ENCODE measurements around the gene ASB18.

ASB18 gene

DNA sequence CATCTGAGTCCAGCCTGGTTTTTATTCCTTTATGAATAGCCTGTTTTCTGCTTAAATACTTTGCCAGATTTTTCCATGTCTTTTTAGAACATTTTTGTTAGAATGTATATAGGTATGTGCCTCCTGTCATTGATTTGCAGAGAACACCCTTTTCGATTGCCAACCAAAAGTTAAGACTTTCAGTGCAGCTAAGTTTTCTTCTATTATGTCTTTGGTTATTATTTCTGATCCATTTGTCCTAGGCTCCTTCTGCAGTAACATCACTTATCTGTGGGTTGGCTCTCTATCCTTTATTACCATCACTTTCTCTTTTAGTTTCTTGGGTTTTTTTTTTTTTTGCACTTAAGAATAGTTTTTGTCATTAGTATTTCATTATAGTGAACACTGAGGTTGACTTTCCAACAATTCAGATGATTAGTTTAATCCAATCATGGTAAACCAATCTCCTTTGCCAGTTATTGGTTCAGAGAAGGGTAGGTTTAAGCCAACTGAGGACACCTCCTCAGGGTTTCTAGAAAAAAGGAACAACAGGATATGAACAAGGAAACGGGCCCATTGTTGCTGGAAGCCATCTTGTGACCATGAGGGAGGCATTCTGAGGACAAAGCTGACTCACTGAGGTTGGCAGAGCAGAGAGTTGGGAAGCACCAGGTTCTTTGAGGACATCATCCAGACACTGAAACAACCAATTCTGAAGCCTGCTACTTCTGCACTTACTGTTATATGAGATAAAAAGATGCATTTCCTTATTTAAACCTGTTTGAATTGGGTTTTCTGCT is 58.1 kb downstream of the ASB18 start:
- DNase-seq = no peak

DNA sequence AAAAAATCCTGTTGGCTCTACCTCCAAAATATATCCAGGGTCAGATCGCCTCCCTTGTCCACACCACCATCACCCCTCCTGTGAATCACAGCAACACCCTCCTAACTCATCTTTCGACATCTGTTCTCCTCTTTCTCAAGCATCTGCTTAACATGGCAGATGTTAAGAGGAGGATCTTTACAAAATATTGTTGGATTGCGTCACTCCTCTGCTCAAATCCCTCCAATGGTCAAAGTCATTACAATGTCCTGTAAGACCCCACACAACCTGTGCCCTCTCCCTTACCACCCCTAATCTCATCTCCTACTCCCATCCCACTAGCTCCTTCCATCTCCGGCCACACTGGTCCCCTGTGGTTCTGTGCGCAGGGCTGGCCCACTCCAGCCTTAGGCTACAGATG is 59.3 kb downstream of the ASB18 start:
- no peak for DNase-seq

DNA sequence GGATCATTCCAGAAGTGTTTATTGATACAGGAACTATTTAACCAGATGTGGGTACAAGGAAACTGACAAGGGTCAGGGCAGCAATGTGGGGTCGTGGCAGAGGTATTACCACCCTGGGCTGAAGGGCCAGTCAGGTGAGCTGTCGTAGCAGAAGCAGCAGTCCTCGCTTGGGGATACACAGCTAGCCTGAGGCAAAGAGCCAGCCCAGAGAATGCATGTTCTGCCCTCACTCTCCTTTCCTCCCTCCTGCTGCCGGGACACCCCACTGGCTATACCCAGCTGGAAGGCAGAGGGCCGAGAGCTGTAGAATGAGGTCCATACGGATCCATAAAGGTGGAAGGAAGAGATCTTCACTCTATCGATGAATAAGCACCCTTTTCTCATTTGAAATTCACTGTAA is 63.8 kb downstream of the ASB18 start:
- DNase-seq = no peak

DNA sequence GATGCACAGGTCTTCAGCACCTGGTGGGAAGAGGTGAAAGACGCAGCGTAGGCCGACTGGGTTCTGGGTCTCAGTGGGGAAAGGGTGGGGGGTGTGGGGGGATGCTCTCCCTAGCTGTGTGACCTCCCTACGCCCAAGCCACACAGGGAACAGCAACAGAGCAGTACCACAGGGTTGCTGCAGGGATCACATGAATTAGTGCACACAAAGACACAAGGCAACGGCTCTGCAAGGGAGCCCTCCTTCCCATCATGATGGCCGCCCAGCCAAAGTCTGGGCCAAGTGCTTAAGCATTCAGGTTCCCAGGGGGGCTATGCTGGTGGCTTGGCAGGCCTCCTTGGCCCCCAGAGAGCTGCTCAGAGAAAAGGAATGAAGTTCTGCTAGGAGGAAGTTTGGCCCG is 67.8 kb downstream of the ASB18 start:
- no peak for DNase-seq

DNA sequence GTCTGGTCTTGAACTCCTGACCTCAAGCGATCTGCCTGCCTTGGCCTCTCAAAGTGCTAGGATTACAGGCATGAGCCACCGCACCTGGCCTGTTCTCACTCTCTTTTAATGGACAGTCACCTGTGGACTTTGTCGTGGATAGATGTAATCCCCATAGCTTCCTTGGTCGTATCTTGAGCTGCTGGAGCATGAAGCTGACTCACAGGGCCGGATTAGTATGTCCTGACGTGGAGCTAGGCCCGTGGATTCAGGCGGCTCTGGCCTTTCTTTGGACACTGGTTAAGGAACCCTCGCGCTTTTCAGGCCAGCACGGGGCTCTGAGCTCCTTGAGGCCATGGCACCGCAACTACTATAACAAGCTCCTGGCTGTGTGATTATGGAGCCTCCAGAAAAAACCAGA is 68.5 kb downstream of the ASB18 start:
- no peak for DNase-seq

DNA sequence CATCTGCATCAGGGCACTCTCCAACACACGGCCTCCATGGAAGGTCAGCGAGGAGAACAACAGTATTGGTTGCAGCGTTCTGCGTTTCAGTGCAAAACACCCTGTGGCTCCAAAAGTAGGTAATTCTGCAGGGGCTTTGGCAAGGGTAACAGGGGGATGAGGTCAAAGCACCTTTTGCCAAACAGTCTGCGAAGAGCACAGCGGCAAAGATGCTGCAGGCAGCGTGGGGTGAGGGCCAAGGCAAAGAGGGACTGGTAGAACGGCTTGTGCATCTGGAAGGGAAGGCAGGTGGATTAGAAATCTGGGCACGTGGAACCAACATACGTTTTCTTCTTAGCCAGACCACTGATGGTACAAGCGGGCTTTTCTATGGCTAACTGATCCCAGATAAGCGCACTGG is 69.4 kb downstream of the ASB18 start:
- no peak for DNase-seq

DNA sequence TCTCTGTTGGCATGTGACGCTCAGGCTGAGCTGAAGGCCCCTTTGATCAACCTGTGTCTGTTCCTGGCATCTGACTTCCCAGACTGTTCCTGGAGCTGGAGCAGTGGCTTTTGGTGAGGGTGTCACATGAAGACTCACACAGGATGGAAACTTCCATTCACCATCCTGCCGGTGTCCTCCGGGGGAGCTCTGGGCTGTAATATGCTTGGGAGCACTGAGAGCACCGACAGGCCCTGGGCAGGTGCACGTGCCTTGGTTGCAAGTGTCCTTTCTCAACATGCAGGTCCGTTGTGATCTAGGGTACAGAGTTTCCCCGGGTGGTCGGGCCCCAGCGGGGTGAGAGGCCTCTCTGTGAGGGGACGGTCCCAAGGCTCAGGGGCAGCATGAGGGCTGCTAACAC is 71.2 kb downstream of the ASB18 start:
- no peak for DNase-seq

DNA sequence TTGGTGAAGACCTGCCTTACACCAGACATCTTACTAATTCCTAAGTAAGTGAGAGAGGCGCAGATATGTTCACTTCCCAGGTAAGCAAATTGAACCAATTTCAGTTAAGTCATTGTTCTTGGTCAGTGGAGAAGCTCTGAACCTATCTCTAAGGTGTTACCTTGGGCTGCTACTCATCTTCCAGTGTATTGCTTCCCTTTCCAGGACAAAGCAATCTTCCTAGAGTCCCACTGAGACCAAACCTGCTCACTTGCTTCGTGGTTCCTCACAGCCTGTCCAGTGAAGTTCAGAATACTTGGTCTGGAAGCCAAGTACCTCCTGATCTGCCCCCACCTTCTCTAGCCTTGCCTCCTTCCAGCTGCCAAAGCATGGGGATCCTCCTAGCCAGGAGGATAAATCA is 73.5 kb downstream of the ASB18 start:
- DNase-seq = no peak

DNA sequence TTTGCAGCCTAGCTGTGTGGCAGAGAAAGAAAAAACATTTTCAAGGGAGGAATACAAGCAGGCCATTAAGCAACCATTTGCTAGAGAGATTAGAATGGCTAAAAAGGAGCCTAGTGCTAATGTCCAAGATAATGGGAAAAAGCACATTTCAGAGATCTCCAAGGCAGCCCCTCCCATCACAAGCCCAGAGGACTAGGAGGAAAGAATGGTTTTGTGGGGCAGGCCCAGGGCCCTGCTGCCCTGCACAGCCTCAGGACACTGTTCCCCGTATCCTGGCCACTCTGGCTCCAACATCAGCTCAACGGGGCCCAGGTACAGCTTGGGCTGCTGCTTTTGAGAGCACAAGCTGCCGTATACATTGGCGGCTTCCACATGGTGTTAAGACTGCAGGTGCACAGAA is 79.5 kb downstream of the ASB18 start:
- DNase-seq = no peak

DNA sequence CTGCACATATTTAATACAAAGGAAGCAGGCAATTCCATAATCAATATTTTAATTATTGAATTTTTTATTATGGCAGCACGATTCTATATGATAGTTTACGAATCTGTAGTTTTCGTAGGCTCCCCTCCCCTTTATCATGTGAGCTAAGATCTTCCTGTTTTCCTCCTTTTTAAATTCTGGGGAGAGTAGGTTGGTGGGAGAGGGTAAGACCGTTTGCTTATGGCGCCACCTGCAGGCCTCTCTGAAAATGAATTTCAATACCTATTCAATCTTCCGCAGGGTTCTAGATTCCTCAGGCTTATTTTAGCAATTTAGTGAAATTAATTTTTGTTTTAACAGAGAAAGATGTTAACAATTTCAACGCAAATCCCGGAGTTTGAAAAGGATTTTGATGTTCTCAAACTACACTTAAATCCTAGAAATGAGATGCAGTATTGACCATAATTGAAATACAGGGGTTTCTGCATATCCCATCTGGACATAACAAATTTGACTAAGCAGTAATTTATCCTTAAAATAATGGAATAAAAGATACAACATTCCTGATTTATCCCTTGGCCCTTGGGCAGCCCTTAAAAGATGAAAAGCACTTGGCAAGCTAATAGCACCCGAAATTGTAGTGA is 83.3 kb downstream of the ASB18 start:
- DNase-seq = peak; percentile 66

DNA sequence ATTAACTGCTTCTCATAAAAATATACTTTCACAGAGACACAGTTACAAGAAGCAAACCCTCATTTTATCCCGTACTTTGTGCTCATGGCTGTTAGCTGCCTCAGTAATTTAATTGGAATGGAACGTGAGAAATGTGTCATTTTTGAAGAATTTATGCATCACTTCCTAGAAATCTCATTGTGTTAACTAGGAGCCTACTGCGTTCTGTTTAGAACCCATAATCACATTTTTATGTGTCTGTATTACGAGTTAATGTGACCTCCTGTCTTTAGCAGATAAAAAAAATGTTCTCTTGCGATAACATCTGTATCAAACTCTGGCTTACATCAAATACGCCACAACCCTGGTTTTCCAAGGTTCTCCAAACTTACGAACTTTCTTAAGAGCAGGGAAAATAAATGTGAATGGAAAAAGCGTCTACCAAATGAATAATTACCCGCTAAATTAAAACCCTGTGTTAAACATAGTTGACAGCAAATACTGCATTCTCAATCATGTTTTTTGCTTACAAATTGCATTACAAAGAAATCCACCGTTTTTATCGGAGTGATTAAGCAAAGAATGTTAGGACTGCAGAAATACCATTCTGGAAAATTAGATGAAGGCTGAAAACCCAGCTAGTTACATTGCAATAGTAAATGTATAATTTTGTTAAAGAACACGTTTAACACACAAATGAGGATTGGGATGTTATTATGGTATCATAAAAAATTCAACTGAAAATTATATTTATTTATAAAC is 84.0 kb downstream of the ASB18 start:
- DNase-seq = peak; percentile 65

DNA sequence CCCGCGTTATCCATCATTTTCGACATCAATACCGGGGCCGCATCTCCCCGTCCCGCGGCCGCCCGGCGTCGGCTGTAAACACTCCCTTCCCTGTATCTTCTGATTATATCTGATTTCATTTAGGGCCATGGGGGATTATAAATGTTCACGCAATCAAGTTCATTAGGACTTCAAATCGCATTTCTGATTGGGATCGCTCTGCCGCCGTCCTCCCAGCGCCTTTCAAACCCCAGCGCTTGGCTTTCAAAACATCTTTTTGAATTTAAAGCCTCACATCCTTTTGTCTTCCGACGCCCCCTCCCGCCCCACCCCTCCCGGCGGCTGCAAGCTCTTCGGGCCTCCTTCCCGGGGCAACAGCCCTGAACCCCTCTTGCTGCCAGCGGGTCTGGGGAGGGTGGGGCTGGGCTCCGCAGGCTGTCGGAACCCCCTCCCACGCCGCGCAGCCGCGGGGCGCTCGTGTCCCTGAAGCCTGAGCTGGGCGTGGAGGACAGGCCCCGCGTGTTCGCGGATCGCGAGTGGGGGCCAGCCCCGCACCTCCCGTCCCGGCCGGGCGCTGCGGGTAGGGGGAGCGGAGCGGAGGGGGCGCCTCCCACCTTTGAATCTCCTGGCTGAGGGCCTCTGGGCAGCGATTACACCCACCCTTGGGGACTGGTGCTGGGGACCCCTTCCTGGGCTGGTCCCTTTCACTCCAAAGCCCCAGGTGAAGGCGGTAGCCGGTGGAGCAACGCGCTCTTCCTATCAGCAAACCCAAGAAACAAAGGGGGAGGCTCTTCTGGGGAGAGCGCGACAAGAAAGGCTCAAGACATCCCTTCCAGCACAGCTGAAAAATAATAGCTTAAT is 84.8 kb downstream of the ASB18 start:
- DNase-seq = no peak

DNA sequence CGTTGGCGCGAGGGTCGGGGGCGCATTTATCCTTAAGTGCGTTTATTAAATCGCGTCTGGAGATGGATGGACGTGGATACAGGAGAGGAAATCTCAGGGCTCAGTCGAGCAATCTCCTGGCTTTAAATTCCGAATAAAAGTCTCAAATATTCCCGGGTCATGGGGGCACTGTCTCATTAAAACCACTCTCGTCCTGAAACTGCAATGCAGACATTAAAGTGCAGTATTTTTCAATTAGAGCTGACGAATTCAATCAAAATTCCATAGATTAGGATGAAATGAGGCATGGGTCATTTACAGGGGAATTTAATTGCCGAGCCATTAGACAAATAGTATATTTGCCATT is 85.3 kb downstream of the ASB18 start:
- DNase-seq = no peak

DNA sequence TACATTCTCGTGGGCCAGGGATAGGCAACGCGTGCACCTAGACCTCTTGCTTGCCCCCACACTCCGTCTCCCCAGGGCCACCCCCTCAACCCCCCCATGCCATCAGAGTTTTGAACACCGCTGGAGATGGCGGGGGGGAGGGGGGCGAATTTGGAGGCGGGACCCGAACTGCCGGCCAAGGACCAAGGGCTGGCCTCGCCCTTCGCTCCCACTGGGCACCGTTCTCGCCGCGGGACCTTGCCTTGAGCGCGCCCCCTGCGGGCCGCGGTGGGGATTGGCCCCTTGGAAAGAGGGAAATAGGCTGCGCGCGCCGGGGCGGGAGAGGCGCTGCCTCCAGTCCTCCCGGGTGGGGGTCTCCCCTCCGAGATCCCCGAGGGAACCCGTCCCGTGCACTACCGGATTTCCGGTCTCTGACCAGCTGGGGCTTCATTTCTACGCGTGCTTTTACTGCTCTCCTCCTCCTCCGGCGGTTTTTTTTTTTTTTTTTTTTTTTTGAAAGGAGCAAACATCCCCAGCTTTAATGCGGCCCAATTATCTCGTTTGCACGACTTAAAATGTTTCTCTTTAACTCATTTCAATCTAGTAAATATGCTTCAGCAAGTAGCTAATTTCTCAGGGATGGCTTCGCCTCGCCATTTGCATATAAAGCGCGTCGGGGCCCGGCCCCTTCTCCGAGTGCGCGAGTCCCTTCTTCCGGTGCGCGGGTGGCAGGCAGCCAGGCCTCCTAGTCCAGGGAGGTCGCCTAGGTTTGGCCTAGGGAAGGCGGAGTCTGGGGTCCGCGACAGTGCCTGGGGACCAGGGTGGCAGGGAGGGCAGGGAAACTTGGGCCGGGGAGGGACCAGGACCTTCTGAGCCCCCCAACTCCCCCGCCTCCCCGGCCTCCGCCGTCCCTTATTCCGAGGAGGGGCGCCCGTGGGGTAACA is 86.0 kb downstream of the ASB18 start:
- peak; percentile 56 for DNase-seq

DNA sequence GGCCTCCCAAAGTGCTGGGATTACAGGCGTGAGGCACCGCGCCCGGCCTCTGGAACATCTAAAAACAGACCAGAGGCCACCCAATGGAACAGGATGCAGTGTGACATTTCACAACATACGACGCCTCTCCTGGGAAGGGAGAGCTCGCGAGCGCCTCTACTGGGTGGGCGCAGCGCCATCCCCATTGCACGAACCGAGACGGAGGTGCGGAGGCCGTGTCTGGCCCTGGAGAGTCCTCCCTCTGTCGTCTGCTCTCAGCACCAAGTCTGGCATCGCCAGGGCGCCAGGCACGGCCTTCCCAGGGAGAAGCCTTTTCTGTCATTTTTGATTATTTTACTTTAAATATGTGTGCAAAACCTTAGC is 86.6 kb downstream of the ASB18 start:
- DNase-seq = peak; percentile 46

DNA sequence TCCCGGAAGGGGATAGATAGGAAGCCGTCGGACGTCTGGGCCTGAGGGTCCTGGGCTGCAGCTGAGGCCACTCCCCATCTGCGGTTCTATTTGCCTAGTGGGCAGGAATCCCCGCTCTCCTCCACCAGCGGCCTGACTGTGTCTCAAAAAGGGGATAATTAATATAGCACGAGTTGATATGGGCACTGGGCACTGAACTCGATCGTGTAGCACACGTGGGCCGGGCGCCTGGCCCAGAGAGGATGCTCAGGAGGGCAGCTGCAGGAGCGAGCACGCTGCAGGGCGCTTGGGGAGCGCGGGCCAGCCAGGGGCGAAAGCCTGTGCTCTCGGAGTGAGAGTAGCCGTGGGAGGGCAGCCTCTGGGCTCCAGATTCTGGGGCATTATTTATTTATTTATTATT is 87.3 kb downstream of the ASB18 start:
- no peak for DNase-seq

DNA sequence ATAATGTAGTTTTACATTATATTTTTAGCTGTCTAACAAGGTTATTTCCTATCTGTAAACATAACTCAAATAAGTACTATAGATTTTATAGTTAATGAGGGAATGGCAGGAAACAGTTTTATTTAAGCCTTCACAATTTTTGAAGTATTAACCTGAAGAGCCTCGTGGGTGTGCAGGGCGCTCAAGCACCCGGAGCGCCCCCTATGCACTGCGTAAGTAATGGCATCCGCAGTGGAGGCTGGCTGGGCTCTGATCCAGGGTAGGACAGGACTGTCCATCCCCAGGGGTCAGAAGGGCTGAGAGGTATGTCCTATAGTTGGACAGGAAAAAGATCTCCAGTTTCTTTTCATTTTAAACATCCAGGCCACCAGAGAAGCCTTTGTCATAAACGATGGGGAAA is 87.8 kb downstream of the ASB18 start:
- peak; percentile 32 for DNase-seq

DNA sequence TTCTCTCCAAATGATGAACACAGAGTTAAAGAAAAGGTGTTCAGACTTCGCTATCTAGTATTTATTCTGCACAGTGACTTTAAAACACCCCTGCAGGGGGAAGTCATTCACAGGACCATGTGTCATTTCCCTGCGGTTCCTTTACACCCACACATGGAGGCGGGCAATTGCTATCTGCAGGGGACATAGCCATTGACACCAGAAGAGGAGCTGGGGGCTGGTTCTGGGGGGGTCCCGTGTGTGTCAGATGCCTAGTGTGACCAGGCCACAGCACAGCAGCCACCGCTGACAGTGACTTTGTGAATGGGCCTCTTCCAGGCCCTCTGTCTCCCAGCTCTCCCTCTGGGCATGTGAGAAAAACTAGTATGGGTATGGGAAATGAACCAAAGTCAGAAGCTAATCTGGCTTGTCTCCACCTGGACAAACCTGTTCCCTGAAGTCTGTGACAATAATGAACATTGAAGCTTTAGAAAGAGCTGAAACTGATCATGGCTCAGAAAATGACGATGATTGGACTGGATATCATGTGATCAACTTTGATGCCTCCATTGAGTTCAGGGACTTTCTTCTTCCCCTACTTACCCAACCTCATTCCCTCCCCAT is 88.6 kb downstream of the ASB18 start:
- no peak for DNase-seq

DNA sequence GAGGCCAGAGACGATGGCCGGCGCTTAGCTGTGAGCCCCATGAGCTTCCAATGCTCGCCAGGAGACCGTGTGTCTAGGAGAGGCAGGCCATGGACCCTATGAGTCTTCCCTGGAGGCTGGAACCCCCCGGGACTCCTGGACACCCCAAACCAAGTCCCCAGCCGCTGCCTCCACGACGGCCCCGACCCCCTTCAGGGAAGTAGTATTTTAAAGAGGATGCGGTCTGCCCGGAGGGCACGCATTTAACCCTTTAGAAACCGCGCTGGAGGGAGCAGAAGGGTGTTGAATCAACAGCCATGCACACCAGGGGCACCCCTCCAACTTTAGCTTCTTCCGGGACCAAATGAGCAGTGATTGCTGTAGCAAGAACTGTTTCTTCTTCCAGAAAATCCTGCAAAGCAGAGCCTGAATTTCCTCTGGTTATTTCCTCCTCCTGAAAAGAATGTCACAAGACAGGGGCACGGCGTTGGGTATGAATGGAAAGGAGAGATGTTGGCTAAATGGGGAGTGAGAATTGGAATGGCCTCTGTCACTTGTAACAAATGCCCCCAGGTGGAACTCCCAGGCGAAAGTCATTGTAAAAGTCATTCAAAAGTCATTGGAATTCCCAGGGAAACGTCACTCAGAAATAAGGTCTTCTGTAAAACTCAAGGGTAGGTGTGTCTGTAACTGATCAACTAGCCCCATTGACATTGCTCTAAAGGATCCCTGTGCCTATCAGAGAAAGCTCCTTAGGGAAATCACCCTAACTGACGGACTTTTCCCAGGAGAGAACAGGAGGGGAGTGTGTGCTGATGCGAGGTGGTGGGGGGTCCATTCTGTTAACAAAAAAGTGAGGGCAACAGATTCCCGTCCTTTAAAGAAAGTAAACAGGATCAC is 90.2 kb downstream of the ASB18 start:
- DNase-seq = no peak

DNA sequence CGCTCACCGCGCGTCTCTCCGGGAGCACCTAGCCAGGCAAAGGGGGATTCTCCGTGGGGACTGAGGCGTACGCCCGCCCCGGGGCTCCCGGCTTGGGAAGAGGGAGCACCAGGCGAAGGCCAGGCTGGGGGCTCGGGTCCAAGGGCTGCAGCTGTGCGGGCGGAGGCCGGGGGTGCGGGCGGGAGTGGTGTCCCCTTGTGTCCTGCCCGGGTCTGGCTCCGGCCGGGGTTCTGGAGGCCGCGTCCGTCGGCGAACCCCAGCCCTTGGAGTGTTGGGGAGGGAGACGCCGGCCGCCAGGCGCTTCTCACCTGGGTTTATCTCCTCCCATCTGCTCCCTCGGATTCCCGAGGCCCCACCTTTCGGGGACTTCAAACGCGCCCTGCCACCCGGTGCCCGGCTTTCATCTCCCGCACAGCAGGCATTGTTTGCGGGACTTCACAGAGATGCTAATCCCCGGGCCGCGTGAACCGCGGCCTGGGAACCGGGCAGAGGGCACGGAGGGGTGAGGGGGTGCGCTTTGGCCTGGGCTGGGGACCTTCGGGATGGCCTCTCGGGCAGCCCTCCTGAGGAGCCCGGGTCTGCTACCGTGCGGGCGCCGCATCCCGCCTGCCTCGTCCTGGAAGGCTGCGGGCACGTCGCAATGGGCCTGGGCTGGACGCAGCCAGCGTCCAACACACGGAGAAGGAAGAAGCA is 91.0 kb downstream of the ASB18 start:
- no peak for DNase-seq

Measured in fibroblast of upper back skin (primary cell).